HG03571 (cell line): ENCODE data around the gene FKBP5.

ENCODE experiments used
- ATAC-seq: cut with Tn5 transposase; IDR thresholded peaks from one replicate; pipeline ENCODE4 v1.9.1; 2021; ENCODE audit not compliant: unreplicated experiment

FKBP5 gene

GRCh38 chr6:35665573-35665972, 23.1 kb downstream of the FKBP5 start:
- ATAC-seq, result no peak

GRCh38 chr6:35664945-35665344, 23.8 kb downstream of the FKBP5 start:
- ATAC-seq, result no peak

- no peak for ATAC-seq
Measured at GRCh38 chr6:35663447-35664235, 25.1 kb downstream of the FKBP5 start.

- ATAC-seq, result no peak
Measured at GRCh38 chr6:35662999-35663398, 25.7 kb downstream of the FKBP5 start.

DNA sequence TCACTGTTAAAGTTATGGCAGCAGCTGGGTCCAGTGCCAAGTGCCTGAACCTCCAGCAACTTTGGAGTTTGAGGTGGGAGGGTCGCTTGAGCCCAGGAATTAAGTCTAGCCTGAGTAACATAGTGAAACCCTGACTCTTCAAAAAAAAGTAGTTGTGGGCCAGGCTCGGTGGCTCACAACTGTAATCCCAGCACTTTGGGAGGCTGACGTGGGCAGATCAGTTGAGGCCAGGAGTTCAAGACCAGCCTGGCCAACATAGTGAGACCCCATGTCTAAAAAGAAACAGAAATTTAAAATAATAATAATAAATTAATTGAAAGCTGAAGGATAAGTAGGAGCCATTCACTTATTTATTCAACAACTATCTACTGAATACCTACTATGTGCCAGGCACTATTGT, 33.8 kb downstream of the FKBP5 start:
- ATAC-seq, result no peak

- no peak for ATAC-seq
Measured at GRCh38 chr6:35651244-35651643, 37.5 kb downstream of the FKBP5 start.

DNA sequence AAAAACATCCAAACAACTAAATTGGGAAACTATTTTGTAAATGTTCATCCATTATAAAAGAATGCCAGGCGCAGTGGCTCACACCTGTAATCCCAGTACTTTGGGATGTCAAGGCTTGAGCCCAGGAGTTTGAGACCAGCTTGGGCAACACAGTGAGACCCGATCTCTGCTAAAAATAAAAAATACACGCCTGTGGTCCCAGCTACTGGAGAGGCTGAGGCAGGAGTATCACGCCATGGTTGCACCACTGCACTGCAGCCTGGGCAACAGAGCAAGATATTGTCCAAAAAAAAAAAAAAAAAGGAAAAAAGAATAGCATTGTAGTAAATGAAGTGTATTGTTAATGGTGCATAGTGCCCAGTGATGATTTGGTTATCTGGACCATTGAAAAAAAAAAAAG, 38.7 kb downstream of the FKBP5 start:
- ATAC-seq, result no peak

GRCh38 chr6:35648203-35648602, 40.5 kb downstream of the FKBP5 start:
- ATAC-seq, result no peak

DNA sequence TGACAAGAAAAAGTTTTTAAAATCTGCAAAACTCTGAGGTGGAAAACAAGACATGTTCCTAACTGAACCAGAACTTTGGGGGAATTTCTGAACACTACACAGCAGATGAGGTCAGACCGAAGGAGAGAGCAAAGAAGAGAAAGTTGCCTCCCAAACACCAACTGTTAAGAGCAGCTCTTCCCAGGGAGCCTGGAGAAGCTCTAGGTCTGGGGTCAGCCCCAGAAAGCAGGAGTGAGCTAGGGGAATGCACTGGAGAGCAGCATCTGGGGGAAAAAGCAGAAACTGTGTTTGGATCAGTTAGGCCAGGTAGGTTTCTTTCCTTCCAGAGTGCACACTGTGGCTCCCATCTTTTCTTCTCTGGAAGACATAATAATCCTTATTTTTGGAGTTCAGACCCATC, 41.3 kb downstream of the FKBP5 start:
- ATAC-seq, result no peak

- ATAC-seq, result no peak
Measured at GRCh38 chr6:35643162-35643535, 45.6 kb downstream of the FKBP5 start.

DNA sequence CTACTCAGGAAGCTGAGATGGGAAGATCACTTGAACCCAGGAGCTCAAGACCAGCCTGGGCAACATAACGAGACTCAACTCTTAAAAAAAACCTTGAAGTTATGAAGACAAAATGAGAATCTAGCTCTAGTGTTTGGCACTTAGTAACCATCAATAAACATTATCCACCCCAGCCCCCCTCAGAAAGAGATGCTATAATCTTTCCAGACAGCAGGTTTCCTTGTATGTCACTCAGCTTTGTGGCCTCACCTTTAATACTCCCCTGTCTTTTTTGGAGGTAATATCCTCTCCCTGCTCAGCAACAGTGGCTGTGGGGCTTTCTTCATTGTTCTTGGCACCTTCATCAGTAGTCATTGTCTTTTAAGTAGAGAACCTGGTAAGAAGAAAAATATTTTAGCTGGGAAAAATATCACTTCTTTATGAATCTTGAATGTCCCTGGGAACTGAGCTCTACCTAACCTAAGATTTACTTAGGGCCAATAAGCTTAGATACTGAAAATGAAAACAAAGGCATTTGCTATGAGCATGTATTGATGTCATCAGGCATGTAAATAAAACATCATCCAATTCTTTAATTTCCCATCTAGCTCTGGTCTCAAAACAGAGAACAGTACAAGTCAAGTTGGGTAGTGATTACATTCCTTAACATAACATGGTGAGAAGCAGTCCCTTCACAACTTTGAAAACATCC, 46.1 kb downstream of the FKBP5 start:
- ATAC-seq, result no peak

- ATAC-seq, result no peak
Measured at GRCh38 chr6:35640017-35640664, 48.6 kb downstream of the FKBP5 start.

GRCh38 chr6:35638679-35639078, 50.0 kb downstream of the FKBP5 start:
- no peak for ATAC-seq

DNA sequence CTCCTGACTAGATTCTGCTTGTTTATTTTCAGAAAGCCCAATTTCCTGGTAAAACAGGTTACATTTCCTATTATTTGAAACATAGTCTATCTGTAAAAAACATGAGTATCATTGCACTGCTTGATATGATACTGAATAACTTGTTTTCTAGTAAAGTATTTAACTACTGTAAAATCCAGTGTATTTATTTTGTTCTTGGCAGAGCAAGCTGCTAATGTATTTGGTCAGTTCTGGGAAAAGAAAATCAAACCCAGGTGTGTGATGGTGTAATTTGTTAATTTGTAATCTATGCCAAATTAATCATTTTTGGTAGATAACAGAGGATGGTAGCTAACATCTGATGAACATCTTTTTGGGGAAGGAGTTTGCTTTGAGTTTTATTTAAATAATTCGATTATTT, 50.8 kb downstream of the FKBP5 start:
- no peak for ATAC-seq

GRCh38 chr6:35635601-35636597, 52.8 kb downstream of the FKBP5 start:
- no peak for ATAC-seq

GRCh38 chr6:35634316-35634715, 54.4 kb downstream of the FKBP5 start:
- no peak for ATAC-seq

DNA sequence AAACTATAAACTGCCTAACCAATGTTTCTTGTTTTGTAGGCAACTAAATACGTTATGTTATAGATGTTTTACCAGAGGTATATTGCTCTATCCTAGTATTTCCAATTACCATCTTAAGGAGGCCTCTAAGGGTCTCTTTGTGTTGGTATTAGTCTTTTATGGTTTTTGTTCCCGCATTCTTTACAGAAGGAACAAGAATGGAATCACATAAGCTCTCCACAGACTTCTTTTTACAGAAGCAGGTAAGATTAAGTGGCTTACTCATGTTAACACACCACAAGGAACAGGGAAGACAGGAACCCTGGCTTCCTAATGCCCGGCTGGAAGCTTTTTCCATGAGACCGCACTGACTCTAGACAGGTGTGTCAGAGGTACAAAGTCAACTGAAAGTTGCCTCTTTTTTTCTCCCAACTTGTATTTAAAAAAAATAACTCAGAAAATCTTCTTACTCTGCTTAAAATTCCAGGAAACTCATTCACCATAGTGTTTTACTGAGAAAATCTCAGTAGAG, 55.1 kb downstream of the FKBP5 start:
- no peak for ATAC-seq

- ATAC-seq, result no peak
Measured at GRCh38 chr6:35629876-35630378, 58.8 kb downstream of the FKBP5 start.

GRCh38 chr6:35626401-35626800, 62.3 kb downstream of the FKBP5 start:
- ATAC-seq, result no peak

- no peak for ATAC-seq
Measured at GRCh38 chr6:35624341-35625070, 64.2 kb downstream of the FKBP5 start.
